Measurements from ENCODE around the gene TRABD.
A peak's percentile ranks its signal among the peaks of the same experiment; 100 is the strongest.
"Not testable (repeated sequence)": the region's sequence is repeated elsewhere in the genome, so short reads cannot be mapped to it uniquely, and the experiment has no call there.

The TRABD gene

DNA sequence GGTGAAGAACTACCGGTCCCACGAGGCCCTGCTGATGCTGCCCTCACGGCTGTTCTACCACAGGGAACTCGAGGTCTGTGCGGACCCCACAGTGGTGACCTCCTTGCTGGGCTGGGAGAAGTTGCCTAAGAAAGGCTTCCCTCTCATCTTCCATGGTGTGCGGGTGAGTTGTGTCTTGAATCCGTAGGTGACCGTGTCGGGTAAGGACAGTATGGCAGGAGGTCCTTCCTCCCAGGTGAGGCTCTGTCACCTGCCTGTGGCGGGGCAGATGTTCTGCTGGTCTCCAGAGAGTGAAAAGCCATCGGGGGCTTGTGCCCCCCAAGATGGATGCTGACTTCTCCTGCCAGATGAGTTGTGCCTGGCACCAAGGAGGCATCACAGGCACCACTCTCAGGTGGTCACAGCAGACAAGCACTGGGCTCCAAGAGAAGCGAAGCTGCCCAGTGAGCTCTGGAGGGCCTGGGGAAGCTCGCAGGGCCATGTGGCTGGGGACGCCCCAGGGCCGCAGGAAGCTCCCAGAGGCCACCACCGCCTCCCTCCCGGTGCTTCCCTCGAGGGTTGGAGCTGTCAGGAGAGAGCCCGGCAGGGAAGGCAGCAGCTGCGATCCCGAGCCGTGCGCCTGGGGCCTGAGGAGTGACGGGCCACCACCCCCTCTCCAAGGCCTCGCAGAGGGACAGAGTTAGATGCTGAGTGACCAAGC lies 32.5 kb upstream of the TRABD start:
- no peak for DNase-seq

DNA sequence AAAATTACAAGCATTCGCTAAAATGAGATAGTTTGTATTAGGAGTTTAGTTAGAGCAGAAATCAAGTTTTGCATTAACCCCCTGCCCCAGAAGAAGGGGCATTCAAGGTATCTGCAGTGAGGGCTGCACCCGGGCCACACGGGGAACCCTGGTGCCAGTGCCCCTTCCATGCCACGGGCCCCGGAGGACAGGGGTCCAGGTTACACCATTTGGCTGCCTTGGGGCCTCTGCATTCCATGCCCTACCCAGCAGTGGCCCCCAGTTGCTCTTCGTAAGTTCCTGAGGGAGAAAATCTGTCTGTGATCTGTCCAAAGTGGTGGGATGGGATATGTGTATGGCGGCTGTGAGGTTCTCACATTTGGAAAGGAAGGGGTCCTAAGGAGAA lies 32.0 kb upstream of the TRABD start:
- DNase-seq, result no peak

DNA sequence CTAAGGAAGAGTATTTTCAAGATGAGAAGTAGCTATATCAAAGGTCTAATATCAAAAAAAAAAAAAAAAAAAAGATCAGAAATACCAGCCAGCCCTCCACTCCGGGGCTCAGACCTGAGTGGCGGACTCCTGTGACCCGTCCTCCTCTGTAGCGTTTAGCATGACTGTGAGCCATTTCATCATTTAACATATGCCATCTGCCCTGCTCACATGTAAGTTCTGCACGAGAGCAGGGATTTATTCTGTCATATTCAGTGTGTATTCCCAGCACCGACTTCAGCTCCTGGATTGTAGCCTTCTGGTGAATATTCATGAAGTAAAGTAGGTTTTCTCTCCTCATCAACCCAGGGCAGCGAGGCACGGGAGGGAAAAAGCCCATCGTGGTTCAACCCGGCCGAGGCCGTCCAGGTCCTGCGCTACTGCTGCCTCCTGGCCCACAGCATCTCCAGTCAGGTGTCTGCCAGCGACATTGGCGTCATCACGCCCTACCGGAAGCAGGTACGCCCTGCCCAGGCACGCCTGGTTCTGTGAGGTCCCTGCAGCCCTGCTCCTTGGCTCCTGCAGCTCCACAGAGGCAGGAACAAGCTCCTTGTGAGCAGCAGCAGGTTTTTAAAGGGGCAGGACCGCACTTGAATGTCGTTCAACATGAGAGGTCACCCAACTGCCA lies 27.9 kb upstream of the TRABD start:
- DNase-seq, result no peak

DNA sequence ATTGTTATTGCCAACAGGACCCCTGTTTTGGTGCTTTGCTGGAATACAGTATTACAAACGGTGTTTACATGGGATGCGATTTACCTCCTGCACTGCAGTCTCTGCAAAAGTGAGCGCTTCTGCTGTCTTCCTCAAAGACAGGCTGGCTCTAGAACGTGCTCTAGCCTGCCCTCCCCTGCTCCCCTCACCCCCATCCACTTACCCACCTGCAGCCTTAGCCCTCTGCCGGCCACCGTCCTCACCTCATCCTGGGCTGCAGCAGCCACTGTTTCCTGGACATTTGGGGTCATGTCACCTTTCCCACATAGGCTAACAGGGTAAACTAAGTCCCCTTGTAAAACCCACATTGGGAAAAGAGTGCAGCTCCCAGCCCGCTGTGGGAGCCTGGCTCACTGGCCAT lies 24.8 kb upstream of the TRABD start:
- no peak for DNase-seq

DNA sequence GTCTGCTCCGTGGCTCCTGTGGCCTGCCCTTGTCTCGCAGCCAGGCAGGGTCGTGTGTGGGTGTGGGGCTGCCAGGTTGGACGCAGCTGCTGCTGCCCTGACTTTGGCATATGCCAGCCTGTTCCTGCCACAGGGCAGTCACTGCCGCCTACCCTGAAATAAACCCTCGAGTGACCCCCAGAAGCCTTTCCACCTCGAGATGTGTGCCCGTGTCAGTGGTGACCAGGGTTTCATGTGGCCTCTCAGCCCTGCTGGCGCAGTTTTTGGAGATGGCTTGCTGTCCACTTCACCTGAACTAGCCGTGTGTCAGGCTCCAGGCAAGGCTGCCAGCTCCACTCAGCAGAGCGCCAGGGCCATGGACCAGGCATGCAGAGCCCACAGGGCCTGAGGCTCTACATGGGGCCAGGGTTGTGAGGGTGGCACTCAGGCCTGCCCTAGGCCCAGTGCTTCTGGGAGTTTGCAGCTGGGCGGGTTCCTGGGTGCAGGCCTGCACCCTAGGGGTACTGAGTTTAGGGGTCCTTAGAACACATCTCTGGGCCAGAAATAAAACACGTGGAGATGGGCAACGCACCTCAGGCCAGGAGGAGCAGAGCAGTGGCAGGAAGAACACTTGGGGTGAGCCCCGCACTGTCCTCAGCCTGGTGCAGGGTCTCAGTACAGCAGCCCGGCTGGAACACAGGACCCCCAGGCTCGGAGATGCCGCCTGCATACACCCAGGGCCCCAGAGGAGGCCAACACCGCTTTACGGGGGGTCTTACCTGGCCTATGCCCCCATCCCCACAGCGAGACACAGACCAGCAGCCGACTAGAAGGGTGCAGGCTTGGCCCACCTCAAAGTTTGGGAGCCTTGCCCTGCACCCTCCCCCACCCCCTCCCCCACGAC lies 24.0 kb upstream of the TRABD start:
- DNase-seq, result no peak

DNA sequence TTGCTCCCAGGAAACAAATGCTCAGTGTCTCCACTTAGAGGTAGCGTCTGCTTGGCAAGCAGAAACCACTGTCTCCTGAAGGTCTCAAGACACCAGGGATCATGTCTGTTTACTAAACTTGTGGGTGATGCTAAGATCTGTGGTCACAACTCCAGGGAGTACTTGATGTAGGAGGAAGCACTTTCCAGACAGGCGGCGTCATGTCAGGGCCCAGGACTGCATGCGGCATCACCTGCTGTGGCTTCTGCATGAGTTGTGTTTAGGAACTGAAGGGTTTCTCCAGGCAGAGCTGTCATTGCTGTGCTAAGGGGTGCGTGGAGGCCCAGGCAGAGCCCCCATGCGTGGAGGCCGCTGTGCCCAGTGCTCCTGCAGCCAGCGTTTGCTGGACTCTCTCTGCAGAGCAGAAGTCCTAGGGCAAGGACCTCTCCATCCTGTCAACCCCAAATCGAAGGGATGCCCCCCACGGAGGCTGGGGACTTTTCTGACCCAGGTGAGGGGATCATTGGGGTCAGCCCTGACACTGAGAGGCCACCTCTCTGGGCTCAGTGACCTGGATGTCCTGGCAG lies 23.2 kb upstream of the TRABD start:
- no peak for DNase-seq

DNA sequence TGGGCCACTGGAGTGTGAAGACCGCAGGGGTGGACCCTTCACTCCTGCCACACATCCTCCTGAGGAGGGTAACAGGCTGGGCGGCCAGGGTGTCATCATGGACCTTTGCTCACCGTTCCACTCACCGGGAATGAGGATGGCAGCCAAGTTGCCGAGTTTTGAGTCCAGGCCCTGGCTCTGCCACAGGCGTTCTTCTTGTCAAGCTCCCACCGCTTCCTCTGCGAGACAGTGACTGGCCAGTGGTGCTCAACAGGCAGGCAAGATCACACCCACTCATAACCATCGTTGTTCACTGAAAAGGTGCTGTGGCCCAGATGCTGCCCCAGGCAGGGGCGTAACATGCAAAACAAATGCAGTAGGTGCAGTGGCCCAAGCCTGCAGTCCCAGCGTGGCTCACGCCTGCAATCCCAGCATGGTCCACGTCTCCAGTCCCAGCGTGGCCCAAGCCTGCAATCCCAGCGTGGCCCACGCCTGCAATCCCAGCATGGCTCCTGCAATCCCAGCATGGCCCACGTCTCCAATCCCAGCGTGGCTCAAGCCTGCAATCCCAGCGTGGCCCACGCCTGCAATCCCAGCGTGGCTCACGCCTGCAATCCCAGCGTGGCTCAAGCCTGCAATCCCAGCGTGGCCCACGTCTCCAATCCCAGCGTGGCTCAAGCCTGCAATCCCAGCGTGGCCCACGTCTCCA lies 20.1 kb upstream of the TRABD start:
- no peak for DNase-seq

DNA sequence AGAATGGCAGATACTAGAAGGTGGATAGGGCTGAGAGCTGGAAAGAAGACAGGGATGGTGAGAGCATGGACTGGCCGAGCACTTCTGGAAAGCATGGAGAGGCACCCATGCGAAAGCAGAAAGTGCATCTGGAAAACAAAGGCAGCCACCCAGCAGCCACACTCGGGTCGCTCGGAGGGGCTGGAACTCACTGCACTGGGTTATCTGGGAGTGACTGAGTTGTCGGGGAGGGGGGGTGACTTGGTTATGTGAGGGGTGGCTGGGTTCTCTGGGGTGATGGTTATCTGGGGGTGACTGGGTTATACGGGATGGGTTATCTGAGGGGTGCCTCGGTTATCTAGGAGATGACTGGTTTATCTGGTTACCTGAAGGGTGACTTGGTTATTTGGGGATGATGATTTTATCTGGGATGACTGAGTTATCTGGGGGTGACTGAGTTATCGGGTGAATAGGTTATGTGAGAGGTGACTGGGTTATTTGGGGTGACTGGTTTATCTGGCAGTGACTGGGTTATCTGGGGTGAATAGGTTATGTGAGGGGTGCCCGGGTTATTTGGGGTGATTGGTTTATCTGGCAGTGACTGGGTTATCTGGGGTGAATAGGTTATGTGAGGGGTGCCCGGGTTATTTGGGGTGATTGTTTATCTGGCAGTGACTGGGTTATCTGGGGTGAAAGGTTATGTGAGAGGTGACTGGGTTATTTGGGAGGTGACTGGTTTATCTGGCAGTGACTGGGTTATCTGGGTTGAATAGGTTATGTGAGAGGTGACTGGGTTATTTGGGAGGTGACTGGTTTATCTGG lies 17.8 kb upstream of the TRABD start:
- no peak for DNase-seq

DNA sequence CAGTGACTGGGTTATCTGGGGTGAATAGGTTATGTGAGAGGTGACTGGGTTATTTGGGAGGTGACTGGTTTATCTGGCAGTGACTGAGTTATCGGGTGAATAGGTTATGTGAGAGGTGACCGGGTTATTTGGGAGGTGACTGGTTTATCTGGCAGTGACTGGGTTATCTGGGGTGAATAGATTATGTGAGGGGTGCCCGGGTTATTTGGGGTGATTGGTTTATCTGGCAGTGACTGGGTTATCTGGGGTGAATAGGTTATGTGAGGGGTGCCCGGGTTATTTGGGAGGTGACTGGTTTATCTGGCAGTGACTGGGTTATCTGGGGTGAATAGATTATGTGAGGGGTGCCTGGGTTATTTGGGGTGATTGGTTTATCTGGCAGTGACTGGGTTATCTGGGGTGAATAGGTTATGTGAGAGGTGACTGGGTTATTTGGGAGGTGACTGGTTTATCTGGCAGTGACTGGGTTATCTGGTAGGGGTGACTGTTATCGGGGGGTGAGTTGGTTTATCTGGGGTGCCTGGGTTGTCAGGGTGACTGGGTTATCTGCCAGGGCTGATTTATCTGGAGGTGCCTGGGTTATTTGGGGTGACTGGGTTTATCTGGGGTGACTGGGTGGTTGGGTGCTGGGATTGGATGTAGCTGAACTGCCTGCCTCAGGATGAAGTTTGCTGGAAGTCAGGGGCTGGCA lies 17.1 kb upstream of the TRABD start:
- DNase-seq, result not testable (repeated sequence)

DNA sequence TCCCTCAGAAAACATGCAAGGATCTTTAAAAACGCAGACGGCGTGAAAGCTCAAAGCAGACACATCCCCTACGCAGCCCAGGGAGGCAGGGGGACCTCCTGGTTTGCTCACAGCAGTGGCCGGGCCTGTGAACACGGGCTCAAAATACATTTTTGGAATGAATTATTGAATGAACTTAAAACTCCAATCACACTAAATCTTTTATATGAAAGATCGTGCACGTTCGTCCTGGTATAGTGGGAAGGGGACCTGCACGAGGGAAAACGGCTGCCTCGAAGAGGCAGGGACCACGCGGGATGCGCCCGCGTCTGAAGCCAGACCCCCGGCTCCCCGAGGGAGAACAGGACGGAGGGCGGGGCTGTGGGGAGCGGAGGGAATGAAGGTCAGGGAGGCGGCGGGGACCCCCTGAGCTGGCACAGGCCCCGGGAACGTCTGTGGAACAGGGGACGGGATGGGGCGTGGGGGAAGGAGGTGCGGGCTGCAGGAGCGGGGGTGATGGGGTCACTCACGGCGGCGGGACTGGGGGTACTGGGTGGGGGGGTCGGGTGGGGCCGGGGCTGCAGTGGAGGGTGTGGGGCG lies 16.4 kb upstream of the TRABD start:
- DNase-seq, result no peak

DNA sequence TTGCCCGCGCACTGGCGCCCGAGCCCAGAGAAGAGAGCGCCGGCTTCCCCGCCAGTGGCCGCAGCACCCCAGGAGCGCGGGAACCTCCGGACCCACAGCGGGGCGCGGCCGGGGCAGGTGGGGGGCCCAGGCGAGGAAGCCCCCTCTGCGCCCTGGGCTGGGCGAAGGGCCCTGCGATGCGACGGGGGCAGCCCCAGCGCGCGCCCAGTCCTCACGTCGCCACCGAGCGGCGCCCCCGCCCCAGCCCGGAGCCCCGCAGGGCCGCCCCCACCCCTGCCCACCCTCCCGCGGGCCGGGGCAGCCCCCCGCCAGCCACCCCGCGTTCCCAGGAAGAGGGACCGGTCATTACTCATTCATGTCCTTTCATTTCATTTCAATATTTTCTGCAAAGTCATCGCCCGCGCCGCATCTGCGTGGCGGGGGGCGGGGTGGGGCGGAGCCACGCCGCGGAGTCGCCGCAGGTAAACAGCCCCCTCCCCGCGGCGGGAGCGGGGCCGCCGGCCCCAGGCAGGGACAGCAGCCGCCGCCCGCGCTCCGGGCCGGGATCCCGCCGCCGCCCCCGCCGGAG lies 15.9 kb upstream of the TRABD start:
- peak; percentile 33 for DNase-seq

DNA sequence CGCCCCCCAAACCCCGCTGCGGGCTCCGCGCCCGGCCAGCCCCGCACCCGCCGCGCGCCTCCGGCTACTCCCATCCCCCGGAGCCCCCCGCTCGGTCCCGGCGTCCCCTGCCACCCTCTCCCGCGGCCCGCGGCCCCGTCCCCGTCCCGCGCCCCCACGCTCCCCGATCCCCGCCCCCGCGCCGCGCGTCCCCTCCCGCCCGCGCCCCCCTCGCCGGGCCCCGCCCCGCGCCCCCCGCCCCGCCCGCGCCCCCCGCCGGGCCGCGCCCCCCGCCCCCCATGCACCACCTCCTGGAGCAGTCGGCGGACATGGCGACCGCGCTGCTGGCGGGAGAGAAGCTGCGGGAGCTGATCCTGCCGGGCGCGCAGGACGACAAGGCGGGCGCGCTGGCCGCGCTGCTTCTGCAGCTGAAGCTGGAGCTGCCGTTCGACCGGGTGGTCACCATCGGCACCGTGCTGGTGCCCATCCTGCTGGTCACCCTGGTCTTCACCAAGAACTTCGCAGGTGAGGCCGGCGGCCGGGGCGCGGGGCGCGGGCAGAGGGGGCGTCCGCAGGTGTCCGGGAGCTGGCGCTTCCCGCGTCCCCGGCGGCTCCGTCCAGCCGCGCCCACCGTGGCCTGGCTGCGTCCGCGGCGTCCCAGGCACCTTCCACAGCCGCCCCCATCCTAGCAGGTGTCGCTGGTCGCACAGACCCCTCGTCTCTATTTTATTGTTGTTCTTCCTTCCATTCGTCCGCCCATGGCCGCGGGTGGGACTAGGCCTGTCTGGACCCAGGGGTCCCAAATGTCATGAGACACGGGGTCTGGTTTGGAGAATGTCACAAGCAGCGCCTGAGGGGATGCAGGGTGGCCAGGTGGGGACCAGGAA lies 15.0 kb upstream of the TRABD start, which contains the start of gene PANX2:
Gene PANX2, plus strand, starts transcription at position 279 of the 866 bp plus-strand sequence. Its CDS starts 0 bp downstream, at position 279.
- DNase-seq, result no peak

DNA sequence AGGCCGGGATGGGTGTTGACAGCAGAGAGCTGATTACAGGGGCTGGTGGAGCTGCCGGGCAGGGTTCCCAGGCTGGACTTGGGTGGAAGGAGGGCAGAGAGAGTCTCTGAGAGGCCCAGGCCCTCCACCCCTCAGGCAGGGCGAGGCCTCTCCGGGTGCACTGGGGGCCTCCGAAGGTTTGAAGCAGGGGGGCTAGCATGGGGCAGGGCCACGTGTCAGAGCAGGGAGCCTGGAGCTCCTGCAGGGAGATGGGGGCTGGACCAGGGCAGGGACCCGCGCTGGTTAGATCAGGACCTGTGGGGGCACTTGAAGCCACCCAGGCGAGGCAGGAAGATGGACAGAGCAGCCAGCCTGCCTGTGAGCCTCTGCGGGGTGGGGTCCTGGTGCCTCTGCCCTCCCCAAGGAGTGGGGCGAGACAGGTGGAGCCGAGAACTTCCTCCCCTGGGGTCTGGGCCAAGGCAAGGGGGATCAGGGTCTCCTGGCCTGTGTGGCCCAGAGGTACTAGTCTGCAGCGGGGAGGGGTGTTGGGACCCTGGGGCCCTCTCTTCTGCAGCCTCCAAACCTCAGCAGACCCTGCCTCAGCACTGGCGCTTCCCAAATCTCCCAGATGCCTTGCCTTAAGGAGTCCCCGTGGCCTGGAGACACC lies 14.3 kb upstream of the TRABD start:
- DNase-seq, result no peak

DNA sequence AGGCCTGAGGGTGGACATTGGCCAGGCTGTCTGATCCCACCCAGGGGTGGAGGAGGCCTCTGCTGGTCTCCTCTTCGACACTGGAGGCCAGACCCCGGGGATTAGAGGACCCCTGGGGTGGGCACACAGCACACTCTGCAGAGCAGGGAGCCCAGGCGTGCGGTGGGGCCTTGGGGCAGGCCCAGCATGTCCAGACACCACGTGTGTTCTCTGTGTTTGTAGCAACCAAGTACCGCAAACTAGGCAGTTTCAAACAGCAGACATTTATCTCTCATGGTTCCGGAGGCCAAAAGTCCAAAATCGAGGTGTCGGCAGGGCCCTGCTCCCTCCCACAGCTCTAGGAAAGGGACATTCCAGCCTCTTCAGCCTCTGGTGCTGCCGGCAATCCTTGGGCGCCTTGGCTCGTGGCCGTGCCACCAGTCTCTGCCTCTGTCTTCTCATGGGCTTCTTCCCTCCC lies 13.7 kb upstream of the TRABD start:
- no peak for DNase-seq

DNA sequence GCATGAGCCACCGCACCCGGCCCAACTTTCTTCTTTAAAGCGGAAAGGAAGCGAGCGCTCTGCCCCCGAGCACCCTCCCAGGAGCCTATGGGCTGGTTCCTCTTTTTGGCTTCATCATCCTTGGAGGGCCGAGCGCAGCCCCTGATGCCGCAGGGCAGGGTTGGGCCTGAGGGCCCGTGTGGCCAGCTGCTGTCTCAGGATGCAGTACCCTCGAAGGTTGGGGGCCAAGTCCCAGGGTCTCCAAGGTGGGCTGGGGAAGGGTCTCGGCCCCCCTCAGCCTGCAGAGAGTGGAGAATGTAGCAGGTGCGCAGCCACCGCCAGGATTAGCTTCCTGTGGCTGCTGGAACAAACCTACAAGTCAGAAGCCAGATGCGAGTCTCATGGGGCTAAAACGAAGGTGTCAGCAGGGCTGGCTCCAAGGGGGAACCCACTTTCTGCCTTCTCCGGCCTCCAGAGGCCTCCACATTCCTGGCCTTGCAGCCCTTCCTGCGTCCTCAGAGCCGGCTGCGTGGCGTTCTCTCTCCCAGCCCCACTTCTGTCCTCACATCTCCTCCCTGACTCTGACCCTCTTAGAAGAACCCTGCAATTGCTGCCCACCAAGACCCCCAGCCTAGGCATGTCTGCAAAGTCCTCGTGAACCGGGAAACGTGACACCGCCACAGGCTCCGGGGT lies 12.3 kb upstream of the TRABD start:
- DNase-seq, result no peak

DNA sequence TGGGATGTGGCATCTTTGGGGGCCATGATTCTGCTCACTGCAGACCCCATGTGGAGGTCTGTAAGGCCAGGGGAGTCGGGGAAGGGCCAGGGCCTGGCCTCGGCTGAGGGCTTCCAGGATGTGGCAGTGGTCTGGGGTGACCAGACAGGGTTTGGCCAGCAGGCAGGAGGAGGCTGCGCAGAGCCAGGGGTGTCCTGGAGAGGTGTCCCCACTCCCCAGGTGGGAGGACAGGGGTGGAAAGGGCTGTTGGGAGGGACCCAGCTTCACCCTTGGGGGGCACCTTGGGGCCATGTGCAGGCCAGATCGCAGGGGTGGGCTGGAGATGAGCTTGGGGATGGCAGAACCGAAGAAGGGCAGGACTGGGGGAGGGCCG lies 11.7 kb upstream of the TRABD start:
- no peak for DNase-seq

DNA sequence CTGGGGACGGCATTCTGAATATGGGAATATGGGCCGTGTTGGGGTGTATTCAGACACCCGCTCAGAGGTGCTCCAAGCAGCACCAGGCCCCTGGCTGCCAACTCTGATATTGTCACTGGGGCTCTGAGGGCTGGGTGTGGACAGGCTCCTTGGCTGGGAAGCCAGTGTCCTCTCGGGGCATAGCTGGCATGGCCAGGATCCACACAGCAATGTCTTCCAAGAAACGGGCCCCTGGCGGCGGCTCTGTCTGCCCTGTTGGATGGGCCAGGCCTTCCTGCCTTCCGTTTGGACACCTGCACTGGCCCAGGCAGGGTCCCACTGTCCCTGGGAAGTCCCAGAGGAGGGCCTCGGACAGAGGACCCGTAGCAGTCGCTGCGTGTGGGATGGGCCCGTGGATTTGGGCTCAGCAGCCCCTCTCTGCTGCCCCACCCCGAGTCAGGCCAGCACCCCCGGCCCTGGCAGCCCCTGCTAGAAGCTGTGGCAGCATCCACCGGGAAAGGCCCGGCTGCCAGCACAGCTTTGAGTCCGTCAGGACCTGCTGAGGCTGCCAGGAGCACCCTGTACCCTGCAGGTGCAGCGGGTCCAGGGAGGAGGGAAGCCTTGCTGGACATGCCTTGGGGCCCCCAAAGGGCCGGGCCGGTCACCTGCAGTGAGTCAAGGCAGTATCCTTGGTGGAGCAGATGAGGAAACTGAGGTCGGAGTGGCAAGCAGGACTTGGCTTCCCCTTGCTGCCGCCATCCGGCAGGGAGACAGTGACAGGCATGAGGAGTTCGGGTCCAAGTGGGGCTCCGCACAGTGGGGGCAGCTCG lies 11.1 kb upstream of the TRABD start:
- DNase-seq, result no peak

DNA sequence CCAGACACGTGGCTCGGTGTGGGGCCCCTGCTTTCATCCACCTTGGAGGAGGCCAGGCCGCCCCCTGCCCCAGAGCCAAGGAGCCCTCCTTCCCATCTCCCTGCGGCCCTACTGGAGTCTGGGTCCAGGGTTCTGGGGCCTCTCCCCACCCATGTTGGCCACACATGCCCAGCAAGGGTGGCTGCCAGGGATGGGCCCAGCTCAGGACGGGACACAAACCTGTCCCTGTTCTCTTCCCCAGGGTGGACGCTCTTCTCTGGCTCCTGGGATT lies 10.6 kb upstream of the TRABD start:
- no peak for DNase-seq

Data from CD4-positive, alpha-beta T cell treated with Interleukin-12 subunit alpha and Interleukin-12 subunit beta, for 1 hour (primary cell).